ENCODE measurements around the gene FAM78B. TPM values are rescaled to one million over a fixed set of nuclear protein-coding genes. Genes with fewer than 3 reads are reported as not detected.

The FAM78B gene
- total RNA-seq, 2 donors from 2014 or later, result 2.9 to 14.5 TPM

DNA sequence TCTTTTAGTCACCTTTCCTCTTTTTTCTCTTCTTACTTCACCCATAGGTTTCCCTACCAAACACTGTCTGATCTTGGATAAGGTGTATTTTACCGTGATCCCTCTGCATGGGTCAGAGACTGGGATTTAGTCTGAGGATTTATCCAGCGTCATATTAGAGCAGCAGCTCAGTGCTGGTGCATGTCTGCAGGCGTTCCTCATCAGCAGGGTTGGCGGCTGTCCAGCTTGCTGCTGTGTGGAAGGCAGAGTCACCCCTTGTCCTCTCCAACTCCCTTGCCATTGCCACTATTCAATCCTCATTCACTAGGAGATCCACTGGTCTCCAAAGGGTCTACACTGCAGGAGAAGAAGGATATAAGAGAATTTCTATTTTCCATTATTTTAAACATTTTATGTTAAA lies 7.3 kb upstream of the FAM78B start:
- no peaks in the 10 kb centered on the region for H3K27me3 ChIP-seq
- H3K9me3 ChIP-seq, result no peaks in the 10 kb centered on the region
- no peak overlapping the region for H3K27ac ChIP-seq
- TF ChIP-seq POLR2A (IDR thresholded peaks at IDR 0.05), result no peak
- TF ChIP-seq, protein P1, sequence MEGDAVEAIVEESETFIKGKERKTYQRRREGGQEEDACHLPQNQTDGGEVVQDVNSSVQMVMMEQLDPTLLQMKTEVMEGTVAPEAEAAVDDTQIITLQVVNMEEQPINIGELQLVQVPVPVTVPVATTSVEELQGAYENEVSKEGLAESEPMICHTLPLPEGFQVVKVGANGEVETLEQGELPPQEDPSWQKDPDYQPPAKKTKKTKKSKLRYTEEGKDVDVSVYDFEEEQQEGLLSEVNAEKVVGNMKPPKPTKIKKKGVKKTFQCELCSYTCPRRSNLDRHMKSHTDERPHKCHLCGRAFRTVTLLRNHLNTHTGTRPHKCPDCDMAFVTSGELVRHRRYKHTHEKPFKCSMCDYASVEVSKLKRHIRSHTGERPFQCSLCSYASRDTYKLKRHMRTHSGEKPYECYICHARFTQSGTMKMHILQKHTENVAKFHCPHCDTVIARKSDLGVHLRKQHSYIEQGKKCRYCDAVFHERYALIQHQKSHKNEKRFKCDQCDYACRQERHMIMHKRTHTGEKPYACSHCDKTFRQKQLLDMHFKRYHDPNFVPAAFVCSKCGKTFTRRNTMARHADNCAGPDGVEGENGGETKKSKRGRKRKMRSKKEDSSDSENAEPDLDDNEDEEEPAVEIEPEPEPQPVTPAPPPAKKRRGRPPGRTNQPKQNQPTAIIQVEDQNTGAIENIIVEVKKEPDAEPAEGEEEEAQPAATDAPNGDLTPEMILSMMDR (IDR thresholded peaks at IDR 0.05), result no peak
- DNase-seq (peak in 2 of 4 donors; percentile 16 to 26), ATAC-seq (no peak)
- no peak overlapping the region for H3K4me3 ChIP-seq
- H3K36me3 ChIP-seq (replicated peaks in 1 of 2; ENCODE audit: insufficient read depth in 1 of 2, low read depth in 2 of 2), result no peaks in the 10 kb centered on the region
- intact Hi-C loops (cut with DNase I), result no loop called here
- 68 to 70% methylated on average over 4 of the region's 4 CpGs for WGBS, 2 donors
- H3K4me1 ChIP-seq, result no peaks in the 10 kb centered on the region

DNA sequence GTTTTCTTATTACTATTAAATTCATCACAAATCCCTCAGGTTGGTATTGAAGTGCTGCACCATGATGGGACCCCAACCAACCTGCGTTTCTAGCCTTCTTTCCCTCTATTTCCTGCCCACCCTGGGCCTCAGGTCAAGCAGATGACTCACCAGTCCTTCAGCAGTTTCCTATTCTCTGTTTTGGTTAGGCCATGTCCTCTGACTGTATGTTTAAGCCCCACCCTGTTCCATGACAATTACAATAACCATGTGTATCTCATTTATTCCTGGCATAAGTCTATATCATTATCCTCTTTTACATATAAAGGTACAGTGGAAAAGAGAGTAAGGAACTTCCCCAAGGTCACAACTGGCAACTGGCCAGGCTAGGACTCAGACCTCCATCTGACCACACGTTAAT lies 5.3 kb upstream of the FAM78B start:
- WGBS, 2 donors, result 37 to 44% methylated on average over 2 of the region's 2 CpGs
- Histone ChIP-seq H3K4me3 (no peak overlapping the region), H3K36me3 (replicated peaks in 1 of 2; ENCODE audit: insufficient read depth in 1 of 2, low read depth in 2 of 2) (no peaks in the 10 kb centered on the region), H3K27me3 (no peaks in the 10 kb centered on the region), H3K4me1 (peaks cover 8% of the 10 kb centered on the region), H3K9me3 (no peaks in the 10 kb centered on the region), H3K27ac (no peak overlapping the region)
- TF ChIP-seq, protein P1 (IDR thresholded peaks at IDR 0.05), result no peak
- TF ChIP-seq POLR2A (IDR thresholded peaks at IDR 0.05), result no peak
- intact Hi-C loops (cut with DNase I), result no loop called here
- no peak for ATAC-seq
- no peak for DNase-seq

DNA sequence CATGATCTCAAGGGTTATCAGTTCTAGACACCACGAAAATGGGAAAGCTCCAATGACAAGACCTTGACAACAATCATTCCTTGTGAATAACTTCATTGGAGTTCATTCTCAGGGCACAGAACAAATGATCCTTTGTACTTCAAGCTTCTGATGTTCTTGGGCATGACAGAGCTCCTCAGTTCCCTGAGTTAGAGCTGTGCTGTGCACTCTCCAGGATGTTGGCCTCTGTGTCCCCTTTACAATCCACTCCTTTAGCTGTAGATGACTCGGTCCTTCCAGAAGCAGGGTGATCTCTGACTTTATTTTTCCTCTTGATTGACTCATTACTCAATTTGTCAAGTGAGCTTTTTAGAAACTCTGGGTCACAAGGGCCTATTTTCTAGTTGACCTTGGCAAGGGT lies 3.9 kb upstream of the FAM78B start:
- 27 to 33% methylated on average over 2 of the region's 2 CpGs for WGBS, 2 donors
- Histone ChIP-seq H3K27ac (no peak overlapping the region), H3K4me3 (no peak overlapping the region), H3K27me3 (no peaks in the 10 kb centered on the region), H3K9me3 (no peaks in the 10 kb centered on the region), H3K4me1 (peaks cover 11% of the 10 kb centered on the region), H3K36me3 (replicated peaks in 1 of 2; ENCODE audit: insufficient read depth in 1 of 2, low read depth in 2 of 2) (no peaks in the 10 kb centered on the region)
- intact Hi-C loops (cut with DNase I), result no loop called here
- TF ChIP-seq, protein P1 (IDR thresholded peaks at IDR 0.05), result no peak
- no peak for TF ChIP-seq POLR2A (IDR thresholded peaks at IDR 0.05)
- ATAC-seq, result no peak
- DNase-seq, result no peak

DNA sequence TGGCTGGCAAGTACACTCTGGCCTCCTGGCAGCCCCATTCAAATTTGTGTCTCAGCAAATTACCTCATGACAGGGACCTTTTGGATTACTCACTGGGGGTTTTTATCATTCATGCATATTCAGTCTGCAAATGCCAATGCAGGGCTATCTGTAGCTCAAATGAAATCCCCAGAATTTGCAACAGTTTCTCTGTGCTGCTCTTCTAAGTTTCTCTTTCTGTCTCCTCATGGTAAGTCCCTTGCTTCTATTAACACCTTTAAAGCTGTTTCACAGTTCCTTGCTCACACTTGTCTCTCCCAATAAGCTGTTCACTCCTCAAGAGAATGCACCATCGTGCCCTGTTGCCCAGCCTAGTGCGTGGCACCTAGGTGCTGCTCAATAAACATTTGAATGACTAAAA lies 3.3 kb upstream of the FAM78B start:
- H3K9me3 ChIP-seq, result no peaks in the 10 kb centered on the region
- 67 to 72% methylated on average over 2 of the region's 2 CpGs for WGBS, 2 donors
- H3K27me3 ChIP-seq, result no peaks in the 10 kb centered on the region
- no peak for ATAC-seq
- intact Hi-C loops (cut with DNase I), result no loop called here
- no peak overlapping the region for H3K4me3 ChIP-seq
- H3K4me1 ChIP-seq, result peaks cover 18% of the 10 kb centered on the region
- H3K36me3 ChIP-seq (replicated peaks in 1 of 2; ENCODE audit: insufficient read depth in 1 of 2, low read depth in 2 of 2), result no peaks in the 10 kb centered on the region
- no peak for TF ChIP-seq POLR2A (IDR thresholded peaks at IDR 0.05)
- TF ChIP-seq, protein P1 (IDR thresholded peaks at IDR 0.05), result no peak
- no peak overlapping the region for H3K27ac ChIP-seq
- DNase-seq, result no peak

DNA sequence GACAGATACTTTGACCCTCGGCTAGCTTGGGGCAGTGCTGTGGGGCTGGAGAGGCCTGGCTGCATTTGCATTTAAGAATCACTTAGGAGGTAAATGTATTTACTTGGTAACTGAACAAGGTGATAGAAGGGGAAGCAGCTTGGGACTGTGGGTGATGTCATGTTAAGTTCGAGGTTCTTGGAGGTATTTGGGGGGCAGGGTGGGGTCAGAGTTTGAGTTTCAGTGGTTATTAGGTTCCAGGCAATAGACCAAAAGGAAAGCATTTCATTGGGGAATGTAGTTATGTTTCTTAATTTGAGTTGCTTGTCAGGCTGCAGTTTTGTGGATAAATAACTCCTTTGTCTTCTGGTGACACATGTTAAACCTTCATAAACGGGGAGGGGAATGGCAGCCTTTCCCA lies 2.4 kb upstream of the FAM78B start:
- intact Hi-C loops (cut with DNase I), result no loop called here
- no peaks in the 10 kb centered on the region for H3K27me3 ChIP-seq
- no peak for ATAC-seq
- H3K4me1 ChIP-seq, result peaks cover 24% of the 10 kb centered on the region
- H3K4me3 ChIP-seq, result no peak overlapping the region
- H3K27ac ChIP-seq, result no peak overlapping the region
- no peak for DNase-seq
- 34 to 46% methylated on average over 3 of the region's 3 CpGs for WGBS, 2 donors
- H3K9me3 ChIP-seq, result no peaks in the 10 kb centered on the region
- no peak for TF ChIP-seq POLR2A (IDR thresholded peaks at IDR 0.05)
- TF ChIP-seq, protein P1 (IDR thresholded peaks at IDR 0.05), result no peak
- H3K36me3 ChIP-seq (replicated peaks in 1 of 2; ENCODE audit: insufficient read depth in 1 of 2, low read depth in 2 of 2), result no peaks in the 10 kb centered on the region
